Colonic mucosa (tissue), 4 donors: ENCODE results near the gene ATXN1. TPM values are rescaled to one million over a fixed set of nuclear protein-coding genes. Genes with fewer than 3 reads are reported as not detected.

Source experiments
- DNase-seq: peaks from one replicate; pipeline ENCODE4 v3.0.0-alpha.2; 2020
- H3K27ac ChIP-seq: fragments of 200-600 bp; one replicate; pipeline ENCODE4 v1.8.0; 2021
- H3K27me3 ChIP-seq: fragments of 200-600 bp; one replicate; pipeline ENCODE4 v1.8.0; 2021
- H3K36me3 ChIP-seq: fragments of 200-600 bp; one replicate; pipeline ENCODE4 v1.8.0; 2021
- H3K4me1 ChIP-seq: fragments of 200-600 bp; one replicate; pipeline ENCODE4 v1.8.0; 2021; ENCODE audit warnings: mild to moderate bottlenecking
- H3K4me3 ChIP-seq: fragments of 200-600 bp; one replicate; pipeline ENCODE4 v1.8.0; 2021
- H3K9ac ChIP-seq, 2 donors: one replicate each; pipeline ENCODE4 v1.7.0; 2013; ENCODE audit warnings: control low read depth in 2 of 2, low read depth in 2 of 2, low read length in 2 of 2
- H3K9me3 ChIP-seq: fragments of 200-600 bp; one replicate; pipeline ENCODE4 v1.8.0; 2021
- CTCF ChIP-seq: fragments of 200-600 bp; IDR thresholded peaks from one replicate; pipeline ENCODE4 v1.8.0; 2022; ENCODE audit warnings: antibody characterized with exemption, mild to moderate bottlenecking
- intact Hi-C: fragments of 100-400 bp; cut with DNase I; formaldehyde crosslinking; loops from one replicate; pipeline ENCODE4 v1.14.1; 2022
- total RNA-seq, 2 donors: library from RNA; stranded (reverse); fragmentation: NEBNext Ultra II Directional in 1 of 2; extraction: Animal tissue kit (Norgen Biotek cat#: 25700) in 1 of 2; gene quantifications; one replicate each; pipeline ENCODE4 v1.2.1, GENCODE V29; 2021
- donor health status: healthy.
- donor health status: DM: no; HTN: no; CAD: no.
- donor health status: DM: no; HTN: no; CAD: no.

ATXN1 gene
- total RNA-seq, 2 donors from 2014 or later, result 24.5 to 41.9 TPM

DNA sequence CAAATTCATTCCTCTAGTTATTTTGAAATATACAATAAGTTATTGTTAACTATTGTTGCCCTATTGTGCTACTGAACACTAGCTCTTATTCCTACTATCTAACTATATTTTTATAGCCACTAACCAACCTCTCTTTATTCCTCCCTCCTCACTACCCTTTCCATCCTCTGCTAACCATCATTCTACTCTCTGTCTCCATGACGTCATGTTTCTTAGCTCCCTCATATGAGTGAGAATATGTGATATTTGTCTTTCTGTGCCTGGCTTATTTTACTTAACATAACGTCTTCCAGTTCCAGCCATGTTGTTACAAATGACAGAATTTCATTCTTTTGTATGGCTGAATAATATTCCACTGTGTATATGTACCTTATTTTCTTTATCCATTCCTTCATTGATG, 95.3 kb downstream of the ATXN1 start:
- H3K27me3 ChIP-seq, result no peaks in the 10 kb centered on the region
- H3K9ac ChIP-seq, result no peak overlapping the region
- H3K27ac ChIP-seq, result no peak overlapping the region
- H3K36me3 ChIP-seq, result no peaks in the 10 kb centered on the region
- intact Hi-C loops, result no loop called here
- no peaks in the 10 kb centered on the region for H3K9me3 ChIP-seq
- H3K4me1 ChIP-seq, result no peaks in the 10 kb centered on the region
- DNase-seq, result no peak
- no peak for TF ChIP-seq CTCF
- H3K4me3 ChIP-seq, result no peak overlapping the region

GRCh38 chr6:16665182-16665581, 96.1 kb downstream of the ATXN1 start:
- no peak for DNase-seq
- no peak overlapping the region for H3K9ac ChIP-seq
- H3K27ac ChIP-seq, result no peak overlapping the region
- no peaks in the 10 kb centered on the region for H3K36me3 ChIP-seq
- H3K4me1 ChIP-seq, result no peaks in the 10 kb centered on the region
- no peaks in the 10 kb centered on the region for H3K9me3 ChIP-seq
- intact Hi-C loops, result no loop called here
- TF ChIP-seq CTCF, result no peak
- no peaks in the 10 kb centered on the region for H3K27me3 ChIP-seq
- H3K4me3 ChIP-seq, result no peak overlapping the region

DNA sequence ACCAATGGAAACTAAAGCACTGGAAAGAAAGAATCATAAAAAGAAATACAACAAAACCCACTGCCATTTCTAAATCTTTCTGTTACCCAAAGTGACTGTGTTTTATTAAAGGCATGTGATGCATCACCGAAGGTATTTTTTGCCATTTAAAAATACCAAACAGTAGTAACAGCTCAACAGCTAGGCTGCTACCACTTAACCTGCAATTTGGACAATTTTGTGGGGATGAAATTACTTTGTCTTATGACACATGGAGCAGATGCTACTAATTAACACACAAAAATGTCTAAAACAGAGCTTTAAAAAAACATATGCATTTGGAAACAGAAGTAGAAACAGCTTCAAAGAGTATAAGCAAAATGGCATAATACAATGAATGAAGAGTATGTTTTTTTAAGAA, 97.4 kb downstream of the ATXN1 start:
- Histone ChIP-seq H3K27ac (no peak overlapping the region), H3K4me1 (no peaks in the 10 kb centered on the region), H3K4me3 (no peak overlapping the region), H3K9me3 (no peaks in the 10 kb centered on the region), H3K36me3 (no peaks in the 10 kb centered on the region), H3K9ac (no peak overlapping the region), H3K27me3 (no peaks in the 10 kb centered on the region)
- no peak for TF ChIP-seq CTCF
- intact Hi-C loops, result no loop called here
- no peak for DNase-seq

DNA sequence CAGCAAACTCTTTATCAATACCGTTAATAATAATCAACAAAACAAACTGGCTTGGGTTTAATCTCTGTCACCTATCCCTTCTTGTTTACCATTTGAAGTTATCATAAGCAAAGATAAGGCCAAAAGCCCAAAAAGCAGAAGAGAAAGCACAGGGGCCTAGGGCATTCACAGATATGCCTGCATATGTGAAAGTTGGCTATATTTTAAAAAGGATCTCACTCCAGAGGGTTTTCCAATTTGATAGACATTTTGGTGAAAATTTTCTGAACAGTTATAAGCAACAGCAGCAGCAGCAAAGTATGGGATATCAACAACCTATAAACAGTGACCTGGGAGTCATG, 101.1 kb downstream of the ATXN1 start:
- H3K27ac ChIP-seq, result no peak overlapping the region
- TF ChIP-seq CTCF, result no peak
- intact Hi-C loops, result no loop called here
- H3K4me3 ChIP-seq, result no peak overlapping the region
- H3K36me3 ChIP-seq, result no peaks in the 10 kb centered on the region
- DNase-seq, result no peak
- H3K9ac ChIP-seq, result no peak overlapping the region
- no peaks in the 10 kb centered on the region for H3K9me3 ChIP-seq
- H3K27me3 ChIP-seq, result no peaks in the 10 kb centered on the region
- no peaks in the 10 kb centered on the region for H3K4me1 ChIP-seq

DNA sequence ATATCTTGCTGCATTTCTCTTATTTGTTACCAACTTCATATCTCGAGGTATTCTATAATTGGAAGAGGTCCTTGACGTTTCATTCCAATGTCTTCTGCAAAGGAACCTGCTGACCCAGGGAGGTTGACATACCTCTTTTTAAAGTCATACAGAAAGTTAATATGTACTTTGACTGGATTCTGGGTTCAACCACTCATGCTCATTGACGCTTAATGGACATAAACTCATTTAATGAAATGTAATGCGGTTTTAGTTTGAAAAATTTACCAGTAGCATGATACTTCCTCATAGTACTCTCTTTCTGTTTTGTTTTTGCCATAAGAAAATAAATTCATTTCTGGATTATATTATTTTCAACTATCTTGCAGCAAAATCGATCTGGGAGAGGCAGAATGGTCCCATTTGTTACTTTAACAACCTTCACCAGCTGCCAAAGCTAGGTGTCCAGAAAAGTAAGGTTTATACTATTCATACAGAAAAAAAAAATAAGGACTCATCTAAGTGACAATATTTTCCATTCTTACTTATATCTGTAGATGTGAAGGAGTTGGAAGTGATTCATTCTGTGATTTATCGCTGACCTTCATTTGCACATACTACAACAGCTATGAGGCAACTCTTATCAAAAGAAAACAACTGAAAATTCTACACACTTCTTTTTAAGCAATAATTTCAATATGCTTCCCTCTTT, 101.6 kb downstream of the ATXN1 start:
- H3K9ac ChIP-seq, result no peak overlapping the region
- TF ChIP-seq CTCF, result no peak
- no peak for DNase-seq
- H3K4me1 ChIP-seq, result no peaks in the 10 kb centered on the region
- intact Hi-C loops, result no loop called here
- H3K27me3 ChIP-seq, result no peaks in the 10 kb centered on the region
- no peaks in the 10 kb centered on the region for H3K9me3 ChIP-seq
- no peak overlapping the region for H3K27ac ChIP-seq
- no peaks in the 10 kb centered on the region for H3K36me3 ChIP-seq
- H3K4me3 ChIP-seq, result no peak overlapping the region
